GM19397 (cell line): ENCODE results near the gene SPOCD1.

ENCODE experiments used
- ATAC-seq: cut with Tn5 transposase; IDR thresholded peaks from one replicate; pipeline ENCODE4 v1.9.1; 2021; ENCODE audit warnings: mild to moderate bottlenecking, moderate library complexity; ENCODE audit not compliant: unreplicated experiment

SPOCD1 gene

GRCh38 chr1:31801458-31801857 lies 14.4 kb downstream of the SPOCD1 start:
- no peak for ATAC-seq

- no peak for ATAC-seq
Observed at GRCh38 chr1:31800674-31800967, 15.2 kb downstream of the SPOCD1 start.

- no peak for ATAC-seq
Observed at GRCh38 chr1:31799895-31800673, 15.7 kb downstream of the SPOCD1 start.

GRCh38 chr1:31799196-31799894 lies 16.5 kb downstream of the SPOCD1 start:
- ATAC-seq = no peak

GRCh38 chr1:31798433-31799195 lies 17.2 kb downstream of the SPOCD1 start:
- no peak for ATAC-seq

- no peak for ATAC-seq
Observed at GRCh38 chr1:31798086-31798432, 17.8 kb downstream of the SPOCD1 start.

GRCh38 chr1:31797216-31797615 lies 18.6 kb downstream of the SPOCD1 start:
- ATAC-seq = no peak

- no peak for ATAC-seq
Observed at GRCh38 chr1:31796707-31797106, 19.1 kb downstream of the SPOCD1 start.

GRCh38 chr1:31795801-31796621 lies 19.8 kb downstream of the SPOCD1 start:
- no peak for ATAC-seq

GRCh38 chr1:31795096-31795675 lies 20.6 kb downstream of the SPOCD1 start:
- no peak for ATAC-seq

- ATAC-seq = no peak
Observed at GRCh38 chr1:31793586-31794285, 22.1 kb downstream of the SPOCD1 start.

- no peak for ATAC-seq
Observed at GRCh38 chr1:31793086-31793485, 22.7 kb downstream of the SPOCD1 start.

GRCh38 chr1:31792541-31792940 lies 23.3 kb downstream of the SPOCD1 start:
- ATAC-seq = no peak

- no peak for ATAC-seq
Observed at GRCh38 chr1:31792116-31792515, 23.7 kb downstream of the SPOCD1 start.

GRCh38 chr1:31791131-31791858 lies 24.5 kb downstream of the SPOCD1 start:
- ATAC-seq = no peak

- no peak for ATAC-seq
Observed at GRCh38 chr1:31790641-31791091, 25.2 kb downstream of the SPOCD1 start.

GRCh38 chr1:31790140-31790539 lies 25.7 kb downstream of the SPOCD1 start:
- ATAC-seq = no peak

- ATAC-seq = peak; percentile 45
Observed at GRCh38 chr1:31789259-31790065, 26.4 kb downstream of the SPOCD1 start.
